Measurements from ENCODE around the gene SLC7A1.

DNA sequence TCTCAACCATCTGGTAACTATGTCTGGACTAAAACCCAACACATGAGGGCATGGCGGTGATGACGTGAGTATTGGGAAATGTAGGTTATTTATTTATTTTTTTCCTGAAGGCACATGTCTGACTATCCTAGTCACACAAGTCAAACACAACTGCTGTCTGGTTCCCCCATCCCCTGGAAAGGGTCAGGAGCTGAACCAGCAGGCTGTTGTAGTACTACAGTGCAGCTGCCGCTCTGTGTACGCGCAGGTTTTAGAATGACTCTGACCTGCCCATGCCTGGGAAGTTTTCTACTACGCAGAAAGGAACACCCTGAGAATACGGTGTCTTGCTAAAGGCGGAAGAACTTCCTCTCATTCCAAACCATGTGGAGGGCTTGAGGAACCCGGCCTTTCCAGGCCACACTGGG is 1.2 kb downstream of the SLC7A1 start:
- TF ChIP-seq, protein P1, sequence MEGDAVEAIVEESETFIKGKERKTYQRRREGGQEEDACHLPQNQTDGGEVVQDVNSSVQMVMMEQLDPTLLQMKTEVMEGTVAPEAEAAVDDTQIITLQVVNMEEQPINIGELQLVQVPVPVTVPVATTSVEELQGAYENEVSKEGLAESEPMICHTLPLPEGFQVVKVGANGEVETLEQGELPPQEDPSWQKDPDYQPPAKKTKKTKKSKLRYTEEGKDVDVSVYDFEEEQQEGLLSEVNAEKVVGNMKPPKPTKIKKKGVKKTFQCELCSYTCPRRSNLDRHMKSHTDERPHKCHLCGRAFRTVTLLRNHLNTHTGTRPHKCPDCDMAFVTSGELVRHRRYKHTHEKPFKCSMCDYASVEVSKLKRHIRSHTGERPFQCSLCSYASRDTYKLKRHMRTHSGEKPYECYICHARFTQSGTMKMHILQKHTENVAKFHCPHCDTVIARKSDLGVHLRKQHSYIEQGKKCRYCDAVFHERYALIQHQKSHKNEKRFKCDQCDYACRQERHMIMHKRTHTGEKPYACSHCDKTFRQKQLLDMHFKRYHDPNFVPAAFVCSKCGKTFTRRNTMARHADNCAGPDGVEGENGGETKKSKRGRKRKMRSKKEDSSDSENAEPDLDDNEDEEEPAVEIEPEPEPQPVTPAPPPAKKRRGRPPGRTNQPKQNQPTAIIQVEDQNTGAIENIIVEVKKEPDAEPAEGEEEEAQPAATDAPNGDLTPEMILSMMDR (conservative IDR thresholded peaks at IDR 0.05), result no peak
- no peak for TF ChIP-seq ZFX (IDR thresholded peaks at IDR 0.05)

Data from C4-2B (cell line).